Neural crest cell (in vitro differentiated cells): Measurements from ENCODE around the gene ADGRL2. TPM values are rescaled to one million over a fixed set of nuclear protein-coding genes. Genes with fewer than 3 reads are reported as not detected.

Experiments used
- DNase-seq: peaks from one replicate; pipeline ENCODE4 v3.0.0; 2021; ENCODE audit warnings: low read depth, mixed read lengths, low spot score
- H3K27ac Mint-ChIP-seq: one replicate; pipeline ENCODE4 v1.8.0; 2021; ENCODE audit warnings: mild to moderate bottlenecking, mixed read lengths; ENCODE audit not compliant: unreplicated experiment
- H3K27me3 Mint-ChIP-seq: 2 replicates; pipeline ENCODE4 v1.8.0; 2021; ENCODE audit warnings: low read depth, mild to moderate bottlenecking, mixed read lengths
- H3K36me3 Mint-ChIP-seq: 2 replicates; pipeline ENCODE4 v1.8.0; 2021; ENCODE audit warnings: low read depth, mild to moderate bottlenecking, mixed read lengths
- H3K4me1 Mint-ChIP-seq: 2 replicates; pipeline ENCODE4 v1.8.0; 2021; ENCODE audit warnings: mixed read lengths
- H3K4me3 Mint-ChIP-seq: one replicate; pipeline ENCODE4 v1.8.0; 2021; ENCODE audit warnings: mild to moderate bottlenecking, mixed read lengths
- H3K9me3 Mint-ChIP-seq: 2 replicates; pipeline ENCODE4 v1.8.0; 2021; ENCODE audit warnings: mixed read lengths
- CTCF ChIP-seq: fragments of 200-600 bp; sonication (generic); conservative IDR thresholded peaks from 2 replicates; pipeline ENCODE4 v1.5.0; 2021; ENCODE audit warnings: antibody characterized with exemption, mild to moderate bottlenecking
- total RNA-seq: library from RNA; stranded (reverse); gene quantifications from 2 replicates; pipeline ENCODE4 v1.2.1, GENCODE V29; 2021

ADGRL2 gene
- total RNA-seq, 1 donor from 2014 or later, result 170 TPM

GRCh38 chr1:81978945-81979344 lies 178.2 kb downstream of the ADGRL2 start:
- H3K9me3 Mint-ChIP-seq, result no peaks in the 10 kb centered on the region
- TF ChIP-seq CTCF, result no peak

GRCh38 chr1:81982523-81982922 lies 181.8 kb downstream of the ADGRL2 start:
- no peak overlapping the region for H3K4me3 Mint-ChIP-seq
- no peaks in the 10 kb centered on the region for H3K27me3 Mint-ChIP-seq

More at GRCh38 chr1:81978945-81979344, 178.2 kb downstream of the ADGRL2 start:
- Mint-ChIP-seq H3K27me3 (no peaks in the 10 kb centered on the region), H3K4me3 (no peak overlapping the region), H3K36me3 (peaks cover 14% of the 10 kb centered on the region), H3K4me1 (peaks cover 21% of the 10 kb centered on the region), H3K27ac (no peak overlapping the region)
- DNase-seq, result no peak

GRCh38 chr1:81989524-81989923 lies 188.8 kb downstream of the ADGRL2 start:
- Mint-ChIP-seq H3K9me3 (no peaks in the 10 kb centered on the region), H3K4me3 (no peak overlapping the region), H3K27ac (no peak overlapping the region), H3K27me3 (no peaks in the 10 kb centered on the region), H3K4me1 (peaks cover 3% of the 10 kb centered on the region), H3K36me3 (peaks cover 30% of the 10 kb centered on the region)
- no peak for DNase-seq
- TF ChIP-seq CTCF, result no peak

More at GRCh38 chr1:81982523-81982922, 181.8 kb downstream of the ADGRL2 start:
- Mint-ChIP-seq H3K9me3 (no peaks in the 10 kb centered on the region), H3K27ac (no peak overlapping the region), H3K4me1 (peaks cover 6% of the 10 kb centered on the region), H3K36me3 (peaks cover 22% of the 10 kb centered on the region)
- no peak for TF ChIP-seq CTCF
- no peak for DNase-seq

- no peaks in the 10 kb centered on the region for H3K9me3 Mint-ChIP-seq
- peaks cover 25% of the 10 kb centered on the region for H3K36me3 Mint-ChIP-seq
- peaks cover 3% of the 10 kb centered on the region for H3K4me1 Mint-ChIP-seq
- no peak for DNase-seq
- H3K27me3 Mint-ChIP-seq, result no peaks in the 10 kb centered on the region
- TF ChIP-seq CTCF, result no peak
- H3K4me3 Mint-ChIP-seq, result no peak overlapping the region
- H3K27ac Mint-ChIP-seq, result no peak overlapping the region
These were observed 189.5 kb downstream of the ADGRL2 start for GRCh38 chr1:81990241-81990640.

GRCh38 chr1:81998165-81998564 lies 197.4 kb downstream of the ADGRL2 start:
- H3K4me1 Mint-ChIP-seq, result peaks cover 5% of the 10 kb centered on the region
- DNase-seq, result no peak
- H3K27ac Mint-ChIP-seq, result no peak overlapping the region
- H3K4me3 Mint-ChIP-seq, result no peak overlapping the region
- no peaks in the 10 kb centered on the region for H3K9me3 Mint-ChIP-seq
- H3K36me3 Mint-ChIP-seq, result no peaks in the 10 kb centered on the region
- TF ChIP-seq CTCF, result no peak
- no peaks in the 10 kb centered on the region for H3K27me3 Mint-ChIP-seq

GRCh38 chr1:81999364-81999763 lies 198.6 kb downstream of the ADGRL2 start:
- Mint-ChIP-seq H3K27ac (no peak overlapping the region), H3K4me1 (peaks cover 5% of the 10 kb centered on the region), H3K9me3 (no peaks in the 10 kb centered on the region), H3K36me3 (no peaks in the 10 kb centered on the region), H3K27me3 (no peaks in the 10 kb centered on the region), H3K4me3 (no peak overlapping the region)
- TF ChIP-seq CTCF, result no peak
- no peak for DNase-seq
